ENCODE measurements around the gene MLC1.

DNA sequence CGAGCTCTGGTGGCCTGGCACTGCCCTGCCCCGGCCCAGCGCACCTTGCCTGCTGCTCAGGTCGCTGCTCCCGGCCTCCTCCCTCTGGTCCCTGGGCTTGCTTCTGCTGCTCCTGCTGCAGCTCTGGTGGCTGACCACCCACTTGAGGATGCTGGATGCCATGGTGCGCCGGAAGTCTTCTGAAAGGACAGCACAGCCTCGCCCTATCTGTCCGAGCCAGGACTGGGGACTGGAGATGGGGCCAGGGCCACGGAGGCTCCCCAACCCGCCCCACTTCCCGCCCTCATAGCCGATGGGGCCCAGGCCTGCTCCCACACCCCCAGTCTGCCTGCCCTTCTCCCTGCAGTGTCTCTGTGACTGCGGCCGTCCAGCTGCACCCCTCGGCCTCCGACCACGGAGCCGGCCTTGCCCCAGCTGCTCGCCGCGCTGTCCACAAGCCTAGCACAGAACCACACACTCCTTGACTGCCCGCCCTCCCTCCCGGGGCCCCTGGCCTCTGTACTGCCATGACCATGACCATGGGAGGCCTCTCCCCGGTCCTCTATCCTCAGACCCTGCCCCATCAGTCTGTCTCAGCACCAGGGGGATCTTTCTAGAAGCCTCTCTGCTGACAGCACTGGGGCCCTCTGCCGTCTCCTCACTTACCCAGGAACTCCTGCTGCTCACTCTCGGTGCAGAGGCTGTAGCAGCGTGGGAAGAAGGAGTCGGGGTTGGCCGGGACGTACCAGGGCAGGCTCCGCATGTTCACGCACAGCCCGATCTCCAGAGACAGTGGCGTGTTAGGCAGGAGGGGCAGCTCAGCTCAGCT is 39.8 kb downstream of the MLC1 start:
- no peak for TF ChIP-seq CTCF (IDR thresholded peaks at IDR 0.05)
- TF ChIP-seq POLR2A (IDR thresholded peaks at IDR 0.05), result no peak
